Rectal smooth muscle tissue (tissue), 1 donor: ENCODE measurements around the gene LAMA4.
A peak's percentile ranks its signal among the peaks of the same experiment; 100 is the strongest.

ENCODE experiments used
- H3K27ac ChIP-seq: one replicate; pipeline ENCODE4 v1.7.0; 2013; ENCODE audit warnings: low read depth, low read length, inconsistent platforms
- H3K27me3 ChIP-seq: one replicate; pipeline ENCODE4 v1.7.0; 2013; ENCODE audit warnings: low read length; ENCODE audit not compliant: control insufficient read depth, insufficient read depth
- H3K36me3 ChIP-seq: one replicate; pipeline ENCODE4 v1.7.0; 2013; ENCODE audit warnings: low read length; ENCODE audit not compliant: control insufficient read depth, insufficient read depth
- H3K4me1 ChIP-seq: one replicate; pipeline ENCODE4 v1.7.0; 2013; ENCODE audit warnings: low read length; ENCODE audit not compliant: control insufficient read depth, insufficient read depth
- H3K4me3 ChIP-seq: one replicate; pipeline ENCODE4 v1.7.0; 2013; ENCODE audit warnings: low read length
- H3K9ac ChIP-seq: one replicate; pipeline ENCODE4 v1.7.0; 2013; ENCODE audit warnings: low read length

The LAMA4 gene

DNA sequence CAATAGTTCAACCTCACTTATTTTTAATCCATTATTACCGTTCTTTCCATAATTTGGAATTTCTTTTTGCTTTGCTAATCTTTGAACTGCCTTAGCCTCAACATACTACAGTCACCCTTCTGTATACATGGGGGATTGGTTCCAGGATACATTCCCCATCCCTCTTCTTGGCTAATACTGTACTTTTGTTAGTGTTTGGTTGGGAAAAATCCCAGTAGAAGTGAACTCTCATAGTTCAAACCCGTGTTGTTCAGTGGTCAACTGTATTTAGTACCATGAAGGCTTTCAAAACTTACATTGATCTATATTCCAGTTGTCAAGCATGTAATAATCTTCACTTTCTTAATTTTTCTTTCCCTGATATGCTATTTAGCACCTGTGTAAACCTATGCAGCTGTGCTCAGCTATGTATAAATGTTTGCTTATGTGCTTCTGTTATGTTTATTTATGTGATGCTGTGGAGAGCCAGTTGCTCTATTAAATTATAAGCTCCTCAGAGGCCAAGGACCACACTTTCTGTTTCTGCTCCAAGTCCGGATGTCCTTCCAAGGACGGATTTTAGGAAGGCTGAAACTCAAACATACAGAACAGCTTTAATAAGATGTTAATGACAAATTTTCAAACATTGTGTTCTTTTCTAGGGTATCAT, 33.3 kb upstream of the LAMA4 start:
- H3K9ac ChIP-seq, result no peak overlapping the region
- peaks cover 18% of the 10 kb centered on the region for H3K4me1 ChIP-seq
- H3K36me3 ChIP-seq, result no peaks in the 10 kb centered on the region
- no peak overlapping the region for H3K27ac ChIP-seq
- H3K4me3 ChIP-seq, result no peak overlapping the region
- H3K27me3 ChIP-seq, result no peaks in the 10 kb centered on the region

DNA sequence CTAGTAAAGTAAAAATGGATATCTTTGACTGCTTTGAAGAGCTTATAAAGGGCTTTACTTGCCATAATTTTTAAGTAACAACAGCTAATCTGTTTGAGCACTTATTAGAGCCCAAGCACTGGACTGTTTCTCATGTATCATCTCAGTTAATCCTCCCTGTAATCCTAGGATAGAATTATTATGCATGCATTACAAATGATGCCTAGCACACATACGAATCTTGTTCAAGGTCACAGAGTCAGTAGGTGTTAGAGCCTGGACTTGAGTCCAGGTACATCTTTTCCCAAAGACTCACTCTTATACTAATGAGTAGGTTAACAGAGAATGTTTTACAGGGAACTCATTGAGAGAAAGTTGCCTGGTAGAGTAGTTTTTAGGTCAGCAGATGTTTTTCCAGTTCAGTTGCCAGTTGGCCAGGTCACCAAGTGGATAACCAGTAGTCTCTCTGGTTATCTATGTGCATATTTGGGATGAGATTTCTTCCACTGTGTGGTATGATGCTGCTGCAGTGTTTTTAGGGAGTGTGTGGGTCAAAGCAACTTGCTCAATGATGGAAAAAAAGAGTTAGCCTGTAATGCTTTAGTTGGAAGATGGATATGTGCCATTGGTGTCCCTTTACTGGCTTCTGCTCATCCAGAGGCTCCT, 32.3 kb upstream of the LAMA4 start:
- H3K36me3 ChIP-seq, result no peaks in the 10 kb centered on the region
- no peak overlapping the region for H3K4me3 ChIP-seq
- no peak overlapping the region for H3K9ac ChIP-seq
- H3K27ac ChIP-seq, result no peak overlapping the region
- no peaks in the 10 kb centered on the region for H3K27me3 ChIP-seq
- peaks cover 27% of the 10 kb centered on the region for H3K4me1 ChIP-seq

DNA sequence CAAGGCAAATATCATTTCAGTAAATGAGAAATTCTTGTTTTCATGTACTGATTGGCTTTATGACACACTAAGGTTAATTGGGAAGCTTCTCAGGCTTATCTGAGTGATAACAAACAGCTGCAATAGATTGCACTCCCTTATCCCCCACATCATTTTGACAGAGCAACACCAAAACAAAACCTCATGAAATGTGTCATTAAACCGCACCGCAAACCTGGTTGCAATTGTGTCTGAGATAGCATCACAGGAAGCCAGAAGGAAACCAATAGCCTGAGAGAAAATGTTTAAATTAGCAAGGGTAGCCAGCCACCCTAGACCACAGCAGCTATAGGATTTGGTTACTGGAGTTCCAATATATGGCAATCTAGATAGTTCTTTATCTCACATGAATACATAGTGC, 31.6 kb upstream of the LAMA4 start:
- Histone ChIP-seq H3K9ac (no peak overlapping the region), H3K4me3 (no peak overlapping the region), H3K36me3 (no peaks in the 10 kb centered on the region), H3K27ac (no peak overlapping the region), H3K4me1 (peaks cover 29% of the 10 kb centered on the region), H3K27me3 (no peaks in the 10 kb centered on the region)

DNA sequence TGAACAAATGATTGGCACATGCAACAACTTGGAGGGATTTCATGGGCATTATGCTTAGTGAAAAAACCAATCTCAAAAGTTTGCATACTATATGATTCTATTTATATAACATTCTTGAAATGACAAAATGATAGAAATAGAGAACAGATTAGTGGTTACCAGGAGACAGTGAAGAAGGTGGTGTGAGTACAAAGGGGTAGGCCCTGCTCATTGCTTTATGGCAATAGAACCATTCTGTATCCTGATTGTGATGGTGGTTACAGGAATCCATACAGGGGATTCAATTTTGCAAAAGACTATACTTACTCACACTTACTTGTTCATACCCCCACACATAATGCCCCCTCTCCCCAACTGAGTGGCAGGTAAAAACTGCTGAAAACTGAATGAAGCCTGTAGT, 30.2 kb upstream of the LAMA4 start:
- Histone ChIP-seq H3K36me3 (no peaks in the 10 kb centered on the region), H3K27ac (no peak overlapping the region), H3K27me3 (no peaks in the 10 kb centered on the region), H3K4me1 (peaks cover 38% of the 10 kb centered on the region), H3K9ac (no peak overlapping the region), H3K4me3 (no peak overlapping the region)

DNA sequence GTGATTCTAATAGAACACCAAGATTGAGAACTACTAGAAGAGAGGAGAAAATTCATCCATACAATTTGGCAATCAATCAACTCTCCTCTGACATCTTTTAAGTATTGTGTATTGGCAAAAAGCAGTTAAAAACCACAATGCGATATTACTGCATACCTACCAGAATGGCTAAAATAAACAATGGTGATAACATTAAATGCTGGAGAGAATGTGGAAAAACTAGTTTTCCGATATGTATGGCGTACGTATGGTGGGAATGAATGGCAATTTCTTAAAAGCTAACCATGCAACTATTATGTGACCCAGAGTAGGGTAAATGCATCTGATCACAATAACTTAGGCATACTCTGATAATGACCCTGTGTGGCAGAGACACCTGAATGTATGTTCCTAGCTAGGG, 29.3 kb upstream of the LAMA4 start:
- no peak overlapping the region for H3K9ac ChIP-seq
- H3K36me3 ChIP-seq, result no peaks in the 10 kb centered on the region
- no peak overlapping the region for H3K4me3 ChIP-seq
- no peak overlapping the region for H3K27ac ChIP-seq
- H3K27me3 ChIP-seq, result no peaks in the 10 kb centered on the region
- peaks cover 33% of the 10 kb centered on the region for H3K4me1 ChIP-seq

DNA sequence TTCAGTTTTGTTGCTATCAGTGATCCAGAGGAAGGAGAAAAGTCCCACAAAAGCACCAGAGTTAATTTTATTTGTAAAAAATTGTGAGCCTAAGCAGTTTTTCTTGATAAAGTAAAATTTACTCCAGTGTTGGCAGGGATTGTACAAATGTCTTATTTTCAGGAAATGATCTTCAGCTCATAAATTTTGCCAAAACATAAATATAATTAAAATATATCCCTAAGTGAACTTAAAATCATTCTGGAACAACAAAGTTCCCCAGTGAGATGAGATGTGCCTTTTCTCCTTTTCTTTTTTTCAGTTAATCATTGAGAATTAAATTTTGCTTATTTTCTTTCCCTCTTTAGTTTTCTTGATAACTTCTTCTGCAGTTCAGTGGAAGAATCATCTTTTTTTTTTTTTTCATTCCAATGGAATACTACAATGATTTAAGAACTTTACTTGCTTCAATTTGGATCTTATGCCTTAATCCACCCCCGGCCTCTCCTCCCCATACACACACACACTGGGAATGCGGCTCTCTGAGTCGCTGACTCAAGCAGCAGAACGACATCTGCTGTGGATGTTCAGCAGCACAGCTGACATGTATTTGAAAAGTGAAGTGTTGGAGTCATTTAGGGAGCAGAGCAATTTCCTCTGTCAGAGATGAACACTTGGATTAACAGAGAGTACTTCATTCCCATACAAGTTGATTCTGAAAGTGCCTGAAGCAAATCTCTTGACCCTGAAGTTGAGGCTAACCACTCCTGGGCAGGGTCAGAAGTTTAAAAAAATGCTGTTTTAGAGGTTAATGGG, 27.7 kb upstream of the LAMA4 start:
- H3K36me3 ChIP-seq, result no peaks in the 10 kb centered on the region
- peak overlapping the region; percentile 59 for H3K27ac ChIP-seq
- peaks cover 33% of the 10 kb centered on the region for H3K4me1 ChIP-seq
- no peak overlapping the region for H3K4me3 ChIP-seq
- no peak overlapping the region for H3K9ac ChIP-seq
- no peaks in the 10 kb centered on the region for H3K27me3 ChIP-seq

DNA sequence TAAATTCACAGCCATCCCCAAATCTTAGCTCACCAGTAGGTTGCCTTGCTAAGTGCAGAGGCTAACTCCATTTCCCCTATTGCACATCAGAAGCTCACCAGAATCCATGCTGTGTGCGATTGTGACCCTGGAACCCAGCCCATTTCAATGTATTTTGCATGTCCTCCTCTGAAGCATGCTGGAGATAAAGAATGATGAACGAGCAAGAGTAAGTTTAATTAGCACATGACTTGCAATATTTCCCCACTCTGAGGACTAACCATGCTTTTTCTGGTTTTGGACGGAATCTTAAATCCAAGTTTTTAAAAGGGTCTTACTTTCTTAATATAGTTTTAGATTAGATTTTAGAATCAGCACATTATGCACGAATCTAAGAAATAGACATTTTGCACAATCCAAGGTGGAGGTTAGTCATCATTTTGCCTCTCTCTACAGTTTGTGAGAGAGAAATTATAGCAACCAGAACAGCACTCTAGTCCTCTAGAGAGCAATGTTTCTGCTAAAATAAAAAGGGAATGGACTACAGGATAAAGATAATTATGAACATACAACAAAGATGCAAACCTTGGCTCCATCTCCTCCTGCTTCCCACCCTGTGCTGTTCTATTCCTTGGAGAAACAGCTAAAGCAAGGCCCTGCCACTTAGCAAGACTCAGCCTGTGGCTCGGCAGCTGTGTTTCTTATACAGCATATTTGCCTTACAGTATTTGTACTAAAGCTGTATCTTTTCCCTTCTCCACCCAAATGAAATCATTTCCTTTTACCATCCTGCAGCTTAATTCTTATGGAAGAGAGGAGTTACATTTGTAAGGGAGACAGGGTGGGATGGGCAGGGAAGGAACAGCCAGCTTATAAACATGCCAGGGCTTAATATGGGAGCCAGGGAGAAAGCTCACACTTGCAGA, 24.9 kb upstream of the LAMA4 start:
- Histone ChIP-seq H3K36me3 (no peaks in the 10 kb centered on the region), H3K27ac (peak overlapping the region; percentile 56), H3K4me1 (peaks cover 33% of the 10 kb centered on the region), H3K4me3 (no peak overlapping the region), H3K9ac (no peak overlapping the region), H3K27me3 (no peaks in the 10 kb centered on the region)

DNA sequence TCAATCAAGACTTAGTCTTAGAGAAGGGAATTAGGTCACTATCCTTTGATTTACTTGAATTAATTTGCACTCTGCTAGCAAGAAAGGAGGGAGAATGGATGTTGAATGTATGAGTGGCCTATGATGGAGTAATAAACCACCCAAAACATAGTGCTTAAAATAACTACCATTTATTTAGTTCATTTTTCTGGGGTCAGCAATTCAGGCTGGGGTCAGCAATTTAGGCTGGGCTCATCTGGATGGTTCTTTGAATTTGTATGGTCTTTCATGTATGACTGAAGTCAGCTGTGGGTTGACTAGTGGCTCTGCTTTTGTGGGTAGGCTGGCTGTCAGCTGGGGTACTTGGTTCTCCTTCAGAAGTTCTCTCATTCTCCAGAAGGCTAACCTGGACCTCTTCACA, 21.0 kb upstream of the LAMA4 start:
- Histone ChIP-seq H3K9ac (no peak overlapping the region), H3K4me3 (no peak overlapping the region), H3K36me3 (no peaks in the 10 kb centered on the region), H3K4me1 (peaks cover 12% of the 10 kb centered on the region), H3K27ac (no peak overlapping the region), H3K27me3 (no peaks in the 10 kb centered on the region)

DNA sequence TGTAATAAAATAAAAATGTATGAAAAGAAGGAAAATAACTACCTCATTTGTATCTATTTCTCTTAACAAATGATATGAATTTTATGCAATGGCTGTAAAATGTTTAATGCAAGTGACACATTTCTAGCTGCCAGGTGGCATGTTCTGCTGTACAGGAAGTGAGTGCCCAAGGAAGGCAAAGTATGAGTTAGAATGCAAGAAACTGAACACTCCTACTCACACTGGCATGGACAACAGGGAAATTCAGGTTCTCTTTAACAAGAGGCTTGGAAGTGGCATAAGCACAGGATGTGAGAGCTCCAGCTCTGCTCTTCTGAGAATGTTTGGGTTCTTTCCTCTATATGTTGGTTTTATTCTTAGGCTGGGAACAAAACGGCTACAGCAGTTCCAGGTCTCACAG, 20.4 kb upstream of the LAMA4 start:
- Histone ChIP-seq H3K4me1 (peaks cover 6% of the 10 kb centered on the region), H3K27me3 (no peaks in the 10 kb centered on the region), H3K9ac (no peak overlapping the region), H3K27ac (no peak overlapping the region), H3K4me3 (no peak overlapping the region), H3K36me3 (no peaks in the 10 kb centered on the region)

DNA sequence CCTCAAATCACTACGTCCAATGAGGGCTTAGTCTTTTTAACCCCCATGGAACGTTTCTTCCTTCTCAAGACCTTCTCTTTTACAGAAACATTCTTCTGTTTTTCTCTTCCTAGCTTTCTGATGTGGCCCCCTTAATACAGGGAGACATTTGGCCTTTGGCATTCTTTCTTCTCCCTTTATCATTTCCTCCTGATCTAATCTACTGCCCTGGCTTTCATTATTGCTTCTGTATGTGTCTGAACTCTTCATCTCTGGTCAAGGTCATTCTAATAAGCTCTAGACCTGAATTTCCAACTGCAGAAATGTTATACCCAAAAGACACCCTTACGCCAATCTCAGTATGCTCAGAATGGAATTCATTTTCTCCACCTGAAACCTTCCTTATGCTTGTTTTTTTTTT, 18.4 kb upstream of the LAMA4 start:
- no peak overlapping the region for H3K9ac ChIP-seq
- no peaks in the 10 kb centered on the region for H3K27me3 ChIP-seq
- peaks cover 15% of the 10 kb centered on the region for H3K4me1 ChIP-seq
- no peak overlapping the region for H3K4me3 ChIP-seq
- no peaks in the 10 kb centered on the region for H3K36me3 ChIP-seq
- H3K27ac ChIP-seq, result no peak overlapping the region

DNA sequence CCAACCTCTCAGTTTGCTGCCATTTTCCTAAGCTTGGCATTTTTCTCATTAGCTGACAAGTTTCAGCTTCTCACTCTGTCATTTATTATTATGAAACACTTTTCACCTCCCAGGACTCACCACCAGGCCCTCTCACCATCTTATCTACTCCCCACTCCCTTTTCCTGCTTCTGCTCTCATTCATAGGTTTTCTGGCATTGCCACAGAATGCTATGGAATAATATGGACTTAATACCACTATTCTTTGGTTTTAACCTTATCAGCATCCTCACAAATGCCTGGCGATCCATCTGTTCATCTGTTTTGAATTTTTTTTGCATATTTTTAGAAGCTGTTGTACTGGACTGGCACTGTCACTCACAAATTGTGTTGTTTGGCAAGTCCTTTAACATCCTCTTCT, 16.4 kb upstream of the LAMA4 start:
- Histone ChIP-seq H3K4me1 (peaks cover 15% of the 10 kb centered on the region), H3K27ac (no peak overlapping the region), H3K4me3 (no peak overlapping the region), H3K36me3 (no peaks in the 10 kb centered on the region), H3K27me3 (no peaks in the 10 kb centered on the region), H3K9ac (no peak overlapping the region)

DNA sequence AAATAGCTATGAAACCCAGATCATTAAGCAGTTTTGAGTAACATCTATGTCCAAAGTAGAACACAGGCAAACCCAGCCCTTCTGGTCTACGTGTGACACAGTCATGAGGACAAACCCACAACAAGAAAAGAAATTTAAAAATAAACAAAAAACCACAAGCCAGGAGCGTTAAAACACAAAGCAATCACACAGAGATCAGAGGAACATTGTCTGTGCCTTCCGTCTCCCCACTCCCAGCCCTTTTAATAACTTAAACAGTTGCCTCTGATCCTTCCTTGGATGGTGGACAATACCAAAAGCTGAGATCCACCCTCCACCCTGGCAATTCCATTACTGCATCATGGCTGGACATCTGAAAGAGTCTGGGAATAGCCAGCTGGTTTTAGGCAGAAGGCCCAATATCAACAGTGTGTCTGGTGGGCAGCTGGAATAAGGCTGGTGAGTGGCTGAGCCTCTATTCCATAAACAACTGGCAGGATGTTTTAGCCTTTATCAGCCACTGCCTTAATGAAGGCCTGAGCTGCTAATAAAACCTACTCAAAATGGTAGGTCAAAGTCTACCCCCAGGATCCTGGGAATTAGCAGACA, 15.7 kb upstream of the LAMA4 start:
- Histone ChIP-seq H3K27me3 (no peaks in the 10 kb centered on the region), H3K9ac (no peak overlapping the region), H3K4me3 (no peak overlapping the region), H3K36me3 (no peaks in the 10 kb centered on the region), H3K27ac (no peak overlapping the region), H3K4me1 (peaks cover 15% of the 10 kb centered on the region)
